Measurements from ENCODE around the gene CMSS1.

Gene CMSS1

GRCh38 chr3:100189444-100189964, 371.8 kb downstream of the CMSS1 start:
- ChIA-PET CTCF (no interaction called here), POLR2A (no interaction called here)
- no peaks in the 10 kb centered on the region for H3K27me3 ChIP-seq (replicated peaks in 2 of 5; ENCODE audit: control insufficient read depth in 4 of 5, insufficient read depth in 5 of 5, low read length in 4 of 5)
- H3K4me3 ChIP-seq (ENCODE audit: control insufficient read depth in 1 of 7, extremely low read depth in 1 of 7, insufficient read depth in 4 of 7, low read depth in 2 of 7, low read length in 6 of 7) = no peak overlapping the region
- H3K9me3 ChIP-seq (ENCODE audit: control extremely low read depth in 1 of 5, control insufficient read depth in 4 of 5, insufficient read depth in 2 of 5, low read depth in 1 of 5, low read length in 4 of 5) = no peaks in the 10 kb centered on the region
- no peak overlapping the region for H3K27ac ChIP-seq (ENCODE audit: insufficient read depth in 1 of 2, low read depth in 1 of 2, low read length in 2 of 2, poor library complexity in 1 of 2, severe bottlenecking in 2 of 2)
- no peaks in the 10 kb centered on the region for H3K36me3 ChIP-seq (ENCODE audit: control insufficient read depth in 4 of 4, insufficient read depth in 4 of 4, low read length in 3 of 4)
- WGBS (ENCODE audit: insufficient coverage) = 88% methylated on average over 1 of the region's 4 CpGs
- peaks cover 0 to 7% (median 5%) of the 10 kb centered on the region in 4 experiments for H3K4me1 ChIP-seq (ENCODE audit: control extremely low read depth in 1 of 4, control insufficient read depth in 4 of 4, insufficient read depth in 4 of 4, low read length in 3 of 4)
- DNase-seq = peak in 2 of 3 donors; percentile 9 to 19

GRCh38 chr3:100195375-100195774, 377.7 kb downstream of the CMSS1 start:
- POLR2A ChIA-PET = no interaction called here
- 100% methylated on average over 1 of the region's 5 CpGs for WGBS (ENCODE audit: insufficient coverage)

GRCh38 chr3:100197876-100198275, 380.2 kb downstream of the CMSS1 start:
- Histone ChIP-seq H3K4me3 (ENCODE audit: control insufficient read depth in 1 of 7, extremely low read depth in 1 of 7, insufficient read depth in 4 of 7, low read depth in 2 of 7, low read length in 6 of 7) (no peak overlapping the region), H3K9me3 (ENCODE audit: control extremely low read depth in 1 of 5, control insufficient read depth in 4 of 5, insufficient read depth in 2 of 5, low read depth in 1 of 5, low read length in 4 of 5) (peaks cover 0 to 8% (median 3%) of the 10 kb centered on the region in 5 experiments), H3K27me3 (replicated peaks in 2 of 5; ENCODE audit: control insufficient read depth in 4 of 5, insufficient read depth in 5 of 5, low read length in 4 of 5) (no peaks in the 10 kb centered on the region), H3K27ac (ENCODE audit: insufficient read depth in 1 of 2, low read depth in 1 of 2, low read length in 2 of 2, poor library complexity in 1 of 2, severe bottlenecking in 2 of 2) (no peak overlapping the region), H3K36me3 (ENCODE audit: control insufficient read depth in 4 of 4, insufficient read depth in 4 of 4, low read length in 3 of 4) (no peaks in the 10 kb centered on the region), H3K4me1 (ENCODE audit: control extremely low read depth in 1 of 4, control insufficient read depth in 4 of 4, insufficient read depth in 4 of 4, low read length in 3 of 4) (no peaks in the 10 kb centered on the region)
- POLR2A ChIA-PET = no interaction called here
- 100% methylated on average over 8 of the region's 8 CpGs for WGBS (ENCODE audit: insufficient coverage)
- DNase-seq = no peak
- CTCF ChIA-PET = interaction anchor here (0.9 kb wide), 1 partner anchor 36 kb away, joined by 3 read pairs; no protein-coding TSS in a partner anchor

More at GRCh38 chr3:100195375-100195774, 377.7 kb downstream of the CMSS1 start:
- Histone ChIP-seq H3K36me3 (ENCODE audit: control insufficient read depth in 4 of 4, insufficient read depth in 4 of 4, low read length in 3 of 4) (no peaks in the 10 kb centered on the region), H3K27me3 (replicated peaks in 2 of 5; ENCODE audit: control insufficient read depth in 4 of 5, insufficient read depth in 5 of 5, low read length in 4 of 5) (no peaks in the 10 kb centered on the region), H3K27ac (ENCODE audit: insufficient read depth in 1 of 2, low read depth in 1 of 2, low read length in 2 of 2, poor library complexity in 1 of 2, severe bottlenecking in 2 of 2) (no peak overlapping the region), H3K4me3 (ENCODE audit: control insufficient read depth in 1 of 7, extremely low read depth in 1 of 7, insufficient read depth in 4 of 7, low read depth in 2 of 7, low read length in 6 of 7) (no peak overlapping the region), H3K9me3 (ENCODE audit: control extremely low read depth in 1 of 5, control insufficient read depth in 4 of 5, insufficient read depth in 2 of 5, low read depth in 1 of 5, low read length in 4 of 5) (peaks cover 0 to 8% (median 3%) of the 10 kb centered on the region in 5 experiments), H3K4me1 (ENCODE audit: control extremely low read depth in 1 of 4, control insufficient read depth in 4 of 4, insufficient read depth in 4 of 4, low read length in 3 of 4) (no peaks in the 10 kb centered on the region)
- DNase-seq = no peak
- CTCF ChIA-PET = no interaction called here

- peaks cover 0 to 8% (median 3%) of the 10 kb centered on the region in 5 experiments for H3K9me3 ChIP-seq (ENCODE audit: control extremely low read depth in 1 of 5, control insufficient read depth in 4 of 5, insufficient read depth in 2 of 5, low read depth in 1 of 5, low read length in 4 of 5)
- no peak overlapping the region for H3K27ac ChIP-seq (ENCODE audit: insufficient read depth in 1 of 2, low read depth in 1 of 2, low read length in 2 of 2, poor library complexity in 1 of 2, severe bottlenecking in 2 of 2)
- no peak for DNase-seq
- H3K27me3 ChIP-seq (replicated peaks in 2 of 5; ENCODE audit: control insufficient read depth in 4 of 5, insufficient read depth in 5 of 5, low read length in 4 of 5) = no peaks in the 10 kb centered on the region
- 91% methylated on average over 5 of the region's 6 CpGs for WGBS (ENCODE audit: insufficient coverage)
- ChIA-PET POLR2A (no interaction called here), CTCF (interaction anchor here (0.6 to 0.9 kb wide), 2 partner anchors 37 to 678 kb away, joined by 3 read pairs; no protein-coding TSS in a partner anchor)
- no peaks in the 10 kb centered on the region for H3K36me3 ChIP-seq (ENCODE audit: control insufficient read depth in 4 of 4, insufficient read depth in 4 of 4, low read length in 3 of 4)
- H3K4me3 ChIP-seq (ENCODE audit: control insufficient read depth in 1 of 7, extremely low read depth in 1 of 7, insufficient read depth in 4 of 7, low read depth in 2 of 7, low read length in 6 of 7) = no peak overlapping the region
- no peaks in the 10 kb centered on the region for H3K4me1 ChIP-seq (ENCODE audit: control extremely low read depth in 1 of 4, control insufficient read depth in 4 of 4, insufficient read depth in 4 of 4, low read length in 3 of 4)
Measured at GRCh38 chr3:100198579-100199269, 381.1 kb downstream of the CMSS1 start.

GRCh38 chr3:100205171-100205570, 387.5 kb downstream of the CMSS1 start:
- H3K4me1 ChIP-seq (ENCODE audit: control extremely low read depth in 1 of 4, control insufficient read depth in 4 of 4, insufficient read depth in 4 of 4, low read length in 3 of 4) = peaks cover 0 to 6% (median 5%) of the 10 kb centered on the region in 4 experiments
- 100% methylated on average over 1 of the region's 2 CpGs for WGBS (ENCODE audit: insufficient coverage)
- H3K27me3 ChIP-seq (replicated peaks in 2 of 5; ENCODE audit: control insufficient read depth in 4 of 5, insufficient read depth in 5 of 5, low read length in 4 of 5) = no peaks in the 10 kb centered on the region
- H3K27ac ChIP-seq (ENCODE audit: insufficient read depth in 1 of 2, low read depth in 1 of 2, low read length in 2 of 2, poor library complexity in 1 of 2, severe bottlenecking in 2 of 2) = no peak overlapping the region
- no peak for DNase-seq
- ChIA-PET POLR2A (no interaction called here), CTCF (no interaction called here)
- no peaks in the 10 kb centered on the region for H3K36me3 ChIP-seq (ENCODE audit: control insufficient read depth in 4 of 4, insufficient read depth in 4 of 4, low read length in 3 of 4)
- H3K4me3 ChIP-seq (ENCODE audit: control insufficient read depth in 1 of 7, extremely low read depth in 1 of 7, insufficient read depth in 4 of 7, low read depth in 2 of 7, low read length in 6 of 7) = no peak overlapping the region
- peaks cover 0 to 3% (median 0%) of the 10 kb centered on the region in 5 experiments for H3K9me3 ChIP-seq (ENCODE audit: control extremely low read depth in 1 of 5, control insufficient read depth in 4 of 5, insufficient read depth in 2 of 5, low read depth in 1 of 5, low read length in 4 of 5)

GRCh38 chr3:100206687-100207086, 389.0 kb downstream of the CMSS1 start:
- no peak overlapping the region for H3K27ac ChIP-seq (ENCODE audit: insufficient read depth in 1 of 2, low read depth in 1 of 2, low read length in 2 of 2, poor library complexity in 1 of 2, severe bottlenecking in 2 of 2)
- H3K27me3 ChIP-seq (replicated peaks in 2 of 5; ENCODE audit: control insufficient read depth in 4 of 5, insufficient read depth in 5 of 5, low read length in 4 of 5) = no peaks in the 10 kb centered on the region
- WGBS (ENCODE audit: insufficient coverage) = no CpG with 5 or more reads among the region's 1 CpG
- H3K4me3 ChIP-seq (ENCODE audit: control insufficient read depth in 1 of 7, extremely low read depth in 1 of 7, insufficient read depth in 4 of 7, low read depth in 2 of 7, low read length in 6 of 7) = no peak overlapping the region
- H3K9me3 ChIP-seq (ENCODE audit: control extremely low read depth in 1 of 5, control insufficient read depth in 4 of 5, insufficient read depth in 2 of 5, low read depth in 1 of 5, low read length in 4 of 5) = peaks cover 0 to 3% (median 0%) of the 10 kb centered on the region in 5 experiments
- H3K4me1 ChIP-seq (ENCODE audit: control extremely low read depth in 1 of 4, control insufficient read depth in 4 of 4, insufficient read depth in 4 of 4, low read length in 3 of 4) = peaks cover 5 to 17% (median 13%) of the 10 kb centered on the region in 4 experiments
- CTCF ChIA-PET = interaction anchor here (1.6 kb wide), 1 partner anchor 21 kb away, joined by 5 read pairs; no protein-coding TSS in a partner anchor
- POLR2A ChIA-PET = no interaction called here
- DNase-seq = no peak
- H3K36me3 ChIP-seq (ENCODE audit: control insufficient read depth in 4 of 4, insufficient read depth in 4 of 4, low read length in 3 of 4) = no peaks in the 10 kb centered on the region

GRCh38 chr3:100207886-100208285, 390.2 kb downstream of the CMSS1 start:
- H3K27ac ChIP-seq (ENCODE audit: insufficient read depth in 1 of 2, low read depth in 1 of 2, low read length in 2 of 2, poor library complexity in 1 of 2, severe bottlenecking in 2 of 2) = no peak overlapping the region
- no peak overlapping the region for H3K4me3 ChIP-seq (ENCODE audit: control insufficient read depth in 1 of 7, extremely low read depth in 1 of 7, insufficient read depth in 4 of 7, low read depth in 2 of 7, low read length in 6 of 7)
- no peaks in the 10 kb centered on the region for H3K36me3 ChIP-seq (ENCODE audit: control insufficient read depth in 4 of 4, insufficient read depth in 4 of 4, low read length in 3 of 4)
- DNase-seq = peak in 1 of 3 donors; percentile 12
- H3K27me3 ChIP-seq (replicated peaks in 2 of 5; ENCODE audit: control insufficient read depth in 4 of 5, insufficient read depth in 5 of 5, low read length in 4 of 5) = no peaks in the 10 kb centered on the region
- H3K9me3 ChIP-seq (ENCODE audit: control extremely low read depth in 1 of 5, control insufficient read depth in 4 of 5, insufficient read depth in 2 of 5, low read depth in 1 of 5, low read length in 4 of 5) = peaks cover 0 to 3% (median 0%) of the 10 kb centered on the region in 5 experiments
- no CpG with 5 or more reads among the region's 3 CpGs for WGBS (ENCODE audit: insufficient coverage)
- ChIA-PET POLR2A (no interaction called here), CTCF (no interaction called here)
- H3K4me1 ChIP-seq (ENCODE audit: control extremely low read depth in 1 of 4, control insufficient read depth in 4 of 4, insufficient read depth in 4 of 4, low read length in 3 of 4) = peaks cover 5 to 17% (median 13%) of the 10 kb centered on the region in 4 experiments
